MM.1S (cell line): ENCODE results near the gene GRAP.

Source experiments
- EZH2phosphoT487 ChIP-seq: fragments of 300-600 bp; sonication (generic); IDR thresholded peaks from 2 replicates; pipeline ENCODE4 v1.6.1; 2018; ENCODE audit warnings: antibody characterized with exemption, low read length
- TF ChIP-seq, protein P1 (sequence below): fragments of 300-600 bp; sonication (generic); IDR thresholded peaks from 2 replicates; pipeline ENCODE4 v1.5.1; 2016; ENCODE audit warnings: antibody characterized with exemption, low read length, mixed read lengths

DNA sequence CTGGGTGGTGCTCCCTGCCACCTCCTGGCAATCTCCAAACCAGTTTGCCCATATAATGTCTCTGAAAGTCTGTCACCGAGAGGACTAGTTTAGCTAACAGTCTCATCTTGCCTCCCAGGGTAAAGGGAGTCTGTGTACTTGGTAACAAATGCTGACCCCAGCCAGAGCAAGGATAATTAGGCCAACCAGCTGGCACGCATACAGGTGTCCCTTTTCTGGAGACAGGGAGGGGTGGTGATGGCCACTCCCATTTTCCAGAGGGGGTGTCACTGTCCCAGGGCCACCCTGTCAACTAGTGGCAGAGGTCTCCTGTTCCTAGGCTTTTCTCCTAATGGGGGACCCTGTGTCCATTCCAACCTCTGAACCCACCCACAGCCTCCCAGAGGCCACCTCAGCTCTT is 50.3 kb downstream of the GRAP start:
- TF ChIP-seq, protein P1, sequence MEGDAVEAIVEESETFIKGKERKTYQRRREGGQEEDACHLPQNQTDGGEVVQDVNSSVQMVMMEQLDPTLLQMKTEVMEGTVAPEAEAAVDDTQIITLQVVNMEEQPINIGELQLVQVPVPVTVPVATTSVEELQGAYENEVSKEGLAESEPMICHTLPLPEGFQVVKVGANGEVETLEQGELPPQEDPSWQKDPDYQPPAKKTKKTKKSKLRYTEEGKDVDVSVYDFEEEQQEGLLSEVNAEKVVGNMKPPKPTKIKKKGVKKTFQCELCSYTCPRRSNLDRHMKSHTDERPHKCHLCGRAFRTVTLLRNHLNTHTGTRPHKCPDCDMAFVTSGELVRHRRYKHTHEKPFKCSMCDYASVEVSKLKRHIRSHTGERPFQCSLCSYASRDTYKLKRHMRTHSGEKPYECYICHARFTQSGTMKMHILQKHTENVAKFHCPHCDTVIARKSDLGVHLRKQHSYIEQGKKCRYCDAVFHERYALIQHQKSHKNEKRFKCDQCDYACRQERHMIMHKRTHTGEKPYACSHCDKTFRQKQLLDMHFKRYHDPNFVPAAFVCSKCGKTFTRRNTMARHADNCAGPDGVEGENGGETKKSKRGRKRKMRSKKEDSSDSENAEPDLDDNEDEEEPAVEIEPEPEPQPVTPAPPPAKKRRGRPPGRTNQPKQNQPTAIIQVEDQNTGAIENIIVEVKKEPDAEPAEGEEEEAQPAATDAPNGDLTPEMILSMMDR: no peak
- TF ChIP-seq EZH2phosphoT487: no peak
